ENCODE data around the gene PI4K2A.

DNA sequence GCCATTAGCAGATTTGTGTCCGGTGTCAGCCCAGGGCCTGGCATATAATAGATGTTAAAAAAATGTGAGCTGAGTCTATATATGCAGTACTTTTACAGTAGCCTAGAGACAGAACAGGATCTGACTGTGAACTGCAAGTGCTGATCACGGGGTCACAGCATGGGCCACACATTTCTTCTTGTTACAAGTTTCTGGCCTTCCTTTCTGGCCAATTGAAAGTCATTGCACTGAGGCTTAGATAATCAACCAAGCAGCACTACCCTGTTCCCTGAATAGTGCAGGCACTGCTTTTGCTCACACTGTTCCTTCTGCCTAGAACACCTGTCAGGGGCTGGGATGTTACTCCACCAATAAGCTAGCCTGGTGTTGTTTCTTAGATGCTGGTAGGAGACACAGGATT is 67.7 kb downstream of the PI4K2A start:
- TF ChIP-seq GLIS3 (CRISPR knock-in tag; IDR thresholded peaks at IDR 0.05) (no peak), ISL1 (CRISPR knock-in tag; IDR thresholded peaks at IDR 0.05) (no peak), ZNF70 (CRISPR knock-in tag; IDR thresholded peaks at IDR 0.05) (no peak), ARNTL (CRISPR knock-in tag; IDR thresholded peaks at IDR 0.05; ENCODE audit: borderline replicate concordance, low read depth) (no peak), ZNF8 (CRISPR knock-in tag; IDR thresholded peaks at IDR 0.05) (no peak), CSDC2 (CRISPR knock-in tag; IDR thresholded peaks at IDR 0.05) (no peak), ZFP30 (CRISPR knock-in tag; IDR thresholded peaks at IDR 0.05) (no peak), ESRRG (CRISPR knock-in tag; IDR thresholded peaks at IDR 0.05) (no peak), ZFP3 (CRISPR knock-in tag; IDR thresholded peaks at IDR 0.05) (no peak)
- TF ChIP-seq, protein P1, sequence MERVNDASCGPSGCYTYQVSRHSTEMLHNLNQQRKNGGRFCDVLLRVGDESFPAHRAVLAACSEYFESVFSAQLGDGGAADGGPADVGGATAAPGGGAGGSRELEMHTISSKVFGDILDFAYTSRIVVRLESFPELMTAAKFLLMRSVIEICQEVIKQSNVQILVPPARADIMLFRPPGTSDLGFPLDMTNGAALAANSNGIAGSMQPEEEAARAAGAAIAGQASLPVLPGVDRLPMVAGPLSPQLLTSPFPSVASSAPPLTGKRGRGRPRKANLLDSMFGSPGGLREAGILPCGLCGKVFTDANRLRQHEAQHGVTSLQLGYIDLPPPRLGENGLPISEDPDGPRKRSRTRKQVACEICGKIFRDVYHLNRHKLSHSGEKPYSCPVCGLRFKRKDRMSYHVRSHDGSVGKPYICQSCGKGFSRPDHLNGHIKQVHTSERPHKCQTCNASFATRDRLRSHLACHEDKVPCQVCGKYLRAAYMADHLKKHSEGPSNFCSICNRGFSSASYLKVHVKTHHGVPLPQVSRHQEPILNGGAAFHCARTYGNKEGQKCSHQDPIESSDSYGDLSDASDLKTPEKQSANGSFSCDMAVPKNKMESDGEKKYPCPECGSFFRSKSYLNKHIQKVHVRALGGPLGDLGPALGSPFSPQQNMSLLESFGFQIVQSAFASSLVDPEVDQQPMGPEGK (CRISPR knock-in tag; IDR thresholded peaks at IDR 0.05; ENCODE audit: borderline replicate concordance), result no peak
- TF ChIP-seq, protein P2, sequence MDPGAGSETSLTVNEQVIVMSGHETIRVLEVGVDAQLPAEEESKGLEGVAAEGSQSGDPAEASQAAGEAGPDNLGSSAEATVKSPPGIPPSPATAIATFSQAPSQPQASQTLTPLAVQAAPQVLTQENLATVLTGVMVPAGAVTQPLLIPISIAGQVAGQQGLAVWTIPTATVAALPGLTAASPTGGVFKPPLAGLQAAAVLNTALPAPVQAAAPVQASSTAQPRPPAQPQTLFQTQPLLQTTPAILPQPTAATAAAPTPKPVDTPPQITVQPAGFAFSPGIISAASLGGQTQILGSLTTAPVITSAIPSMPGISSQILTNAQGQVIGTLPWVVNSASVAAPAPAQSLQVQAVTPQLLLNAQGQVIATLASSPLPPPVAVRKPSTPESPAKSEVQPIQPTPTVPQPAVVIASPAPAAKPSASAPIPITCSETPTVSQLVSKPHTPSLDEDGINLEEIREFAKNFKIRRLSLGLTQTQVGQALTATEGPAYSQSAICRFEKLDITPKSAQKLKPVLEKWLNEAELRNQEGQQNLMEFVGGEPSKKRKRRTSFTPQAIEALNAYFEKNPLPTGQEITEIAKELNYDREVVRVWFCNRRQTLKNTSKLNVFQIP (CRISPR knock-in tag; IDR thresholded peaks at IDR 0.05; ENCODE audit: borderline replicate concordance, low read depth), result no peak
